Common myeloid progenitor, CD34-positive (primary cell): ENCODE data around the gene ACTG1.

Experiments
- CTCF ChIA-PET: fragments of 350-600 bp; sonication (Branson Sonifier 250); formaldehyde crosslinking; loops from one replicate; lab custom pipeline; 2021; ENCODE audit warnings: antibody characterized with exemption; lab: Charles Lee
- POLR2A ChIA-PET: fragments of 350-600 bp; sonication (Branson Sonifier 250); formaldehyde crosslinking; loops from one replicate; lab custom pipeline; 2021; ENCODE audit warnings: antibody characterized with exemption; lab: Charles Lee
- DNase-seq, 3 donors: peaks; one replicate each; pipeline versions ENCODE4 v3.0.0 to v3.0.0-alpha.2; 2013
- H3K27ac ChIP-seq, 2 experiments: 1 replicate in 1 of 2; 2 replicates in 1 of 2; pipeline ENCODE4 v1.7.0; 2013; ENCODE audit warnings: inconsistent platforms in 2 of 2, low read length in 2 of 2, mild to moderate bottlenecking in 2 of 2, low read depth in 1 of 2, moderate library complexity in 1 of 2; ENCODE audit not compliant: severe bottlenecking in 2 of 2, insufficient read depth in 1 of 2, poor library complexity in 1 of 2
- H3K27me3 ChIP-seq, 5 experiments: replicated peaks in 2 of 5; 1 replicate in 3 of 5; 2 replicates in 2 of 5; pipeline versions ENCODE4 v1.6.1 to v1.7.0; 2013; ENCODE audit warnings: low read length in 4 of 5, mild to moderate bottlenecking in 2 of 5, moderate library complexity in 2 of 5, inconsistent platforms in 1 of 5; ENCODE audit not compliant: insufficient read depth in 5 of 5, control insufficient read depth in 4 of 5
- H3K36me3 ChIP-seq, 4 experiments: 1 replicate in 2 of 4; 2 replicates in 2 of 4; pipeline versions ENCODE4 v1.6.1 to v1.7.0; 2013; ENCODE audit warnings: low read length in 3 of 4, control low read depth in 1 of 4, mild to moderate bottlenecking in 1 of 4; ENCODE audit not compliant: control insufficient read depth in 4 of 4, insufficient read depth in 4 of 4
- H3K4me1 ChIP-seq, 4 experiments: 1 replicate in 3 of 4; 2 replicates in 1 of 4; pipeline versions ENCODE4 v1.6.1 to v1.7.1; 2013; ENCODE audit warnings: low read length in 3 of 4, mild to moderate bottlenecking in 3 of 4, control low read depth in 1 of 4, inconsistent platforms in 1 of 4, moderate library complexity in 1 of 4; ENCODE audit not compliant: control insufficient read depth in 4 of 4, insufficient read depth in 4 of 4; ENCODE audit errors: control extremely low read depth in 1 of 4
- H3K4me3 ChIP-seq, 7 experiments: 1 replicate in 4 of 7; 2 replicates in 3 of 7; pipeline versions ENCODE4 v1.5.1 to v1.7.0; 2013; ENCODE audit warnings: mild to moderate bottlenecking in 7 of 7, low read length in 6 of 7, moderate library complexity in 6 of 7, inconsistent platforms in 2 of 7, low read depth in 2 of 7, control low read depth in 1 of 7; ENCODE audit not compliant: insufficient read depth in 4 of 7, control insufficient read depth in 1 of 7; ENCODE audit errors: extremely low read depth in 1 of 7
- H3K9me3 ChIP-seq, 5 experiments: 1 replicate in 4 of 5; 2 replicates in 1 of 5; pipeline versions ENCODE4 v1.6.1 to v1.7.1; 2013; ENCODE audit warnings: low read length in 4 of 5, mild to moderate bottlenecking in 2 of 5, inconsistent platforms in 1 of 5, low read depth in 1 of 5, moderate library complexity in 1 of 5; ENCODE audit not compliant: control insufficient read depth in 4 of 5, insufficient read depth in 2 of 5; ENCODE audit errors: control extremely low read depth in 1 of 5
- WGBS: methylation state at CpG from one replicate; pipeline ENCODE4 v1.1.5; 2013; ENCODE audit not compliant: insufficient coverage; 5-methylcytosine and 5-hydroxymethylcytosine counted together

The ACTG1 gene

GRCh38 chr17:81527591-81528383 lies 15.2 kb upstream of the ACTG1 start, which contains the start of gene FSCN2:
TSS of gene FSCN2 (plus strand) at chr17:81528377. CDS start at chr17:81528532, 155 bp downstream.
- DNase-seq = no peak
- ChIA-PET CTCF (interaction anchor here (1.0 kb wide), 1 partner anchor 10 kb away, joined by 3 read pairs; no protein-coding TSS in a partner anchor), POLR2A (no interaction called here)
- Histone ChIP-seq H3K36me3 (no peaks in the 10 kb centered on the region), H3K4me1 (peaks cover 0 to 7% (median 6%) of the 10 kb centered on the region in 4 experiments), H3K9me3 (peaks cover 0 to 3% (median 0%) of the 10 kb centered on the region in 5 experiments), H3K27me3 (peaks cover 0 to 30% (median 0%) of the 10 kb centered on the region in 5 experiments), H3K27ac (no peak within 1 kb of the TSS), H3K4me3 (no peak within 1 kb of the TSS)
- 63% methylated on average over 29 of the region's 42 CpGs for WGBS

DNA sequence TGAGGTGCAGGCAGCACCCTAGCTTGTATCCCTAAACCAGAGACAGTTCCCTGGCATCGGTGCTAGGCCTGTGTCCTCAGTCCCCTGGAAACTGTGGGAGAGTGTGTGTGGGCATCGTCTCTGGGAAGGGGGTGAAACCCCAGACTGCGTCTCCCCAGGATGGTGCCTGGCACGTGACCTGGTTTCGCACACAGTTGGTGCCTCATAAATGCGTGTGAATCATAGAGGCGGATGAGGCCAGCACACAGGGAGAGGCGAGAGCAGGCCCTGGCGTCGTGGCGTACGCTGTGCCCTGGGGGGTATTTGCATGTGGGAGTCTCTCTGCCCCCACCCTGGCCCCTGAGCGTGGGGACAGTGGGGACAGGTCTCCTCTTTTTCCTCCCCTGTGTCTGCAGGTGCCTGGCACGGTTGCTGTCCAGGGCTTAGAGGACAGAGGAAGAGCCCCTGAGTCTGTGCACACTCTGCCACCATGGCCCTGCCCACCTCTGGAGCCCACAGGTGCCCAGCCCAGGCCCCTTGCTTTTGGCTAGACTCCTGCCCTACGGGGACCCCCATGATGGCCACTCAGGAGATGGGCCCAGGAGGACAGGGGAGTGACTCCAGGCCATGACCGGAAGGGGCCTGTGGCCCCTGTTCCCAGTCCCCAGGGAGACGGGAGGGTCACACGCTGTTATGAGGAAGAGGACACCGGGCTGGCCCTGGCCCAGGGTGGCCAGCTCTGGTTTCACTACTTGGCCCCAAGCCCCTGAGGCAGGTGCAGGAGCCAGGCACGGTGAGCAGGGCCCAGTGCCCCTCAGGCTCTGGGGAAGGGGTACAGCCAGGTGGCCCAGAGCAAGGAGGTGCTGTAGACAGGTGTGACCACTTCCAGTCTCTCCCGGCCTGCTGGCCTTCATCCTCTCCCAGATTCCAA lies 14.3 kb upstream of the ACTG1 start:
- Histone ChIP-seq H3K9me3 (peaks cover 0 to 3% (median 0%) of the 10 kb centered on the region in 5 experiments), H3K36me3 (no peaks in the 10 kb centered on the region), H3K27me3 (peaks cover 0 to 29% (median 0%) of the 10 kb centered on the region in 5 experiments), H3K4me1 (peaks cover 0 to 7% (median 6%) of the 10 kb centered on the region in 4 experiments), H3K27ac (no peak overlapping the region), H3K4me3 (no peak overlapping the region)
- ChIA-PET POLR2A (no interaction called here), CTCF (interaction anchor here (0.8 to 1.3 kb wide), 4 partner anchors 11 to 276 kb away, joined by 3 to 5 read pairs (median 3); no protein-coding TSS in a partner anchor)
- no peak for DNase-seq
- 95% methylated on average over 20 of the region's 21 CpGs for WGBS

DNA sequence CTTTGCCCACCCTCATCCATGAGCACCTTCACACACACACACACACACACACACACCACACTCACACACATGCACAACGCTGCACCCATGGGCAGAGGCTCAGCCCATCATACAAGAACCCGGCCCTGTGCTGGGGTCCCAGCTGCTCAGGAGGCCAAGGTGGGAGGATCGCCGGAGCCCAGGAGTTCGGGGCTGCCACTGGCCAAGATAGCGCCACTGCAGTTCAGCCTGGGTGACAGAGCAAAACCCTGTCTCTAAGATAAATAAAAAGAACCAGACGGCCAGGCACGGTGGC lies 12.2 kb upstream of the ACTG1 start:
- WGBS = 84% methylated on average over 5 of the region's 8 CpGs
- Histone ChIP-seq H3K27me3 (peaks cover 0 to 29% (median 0%) of the 10 kb centered on the region in 5 experiments), H3K4me3 (no peak overlapping the region), H3K27ac (no peak overlapping the region), H3K9me3 (no peaks in the 10 kb centered on the region), H3K36me3 (no peaks in the 10 kb centered on the region), H3K4me1 (peaks cover 0 to 11% (median 8%) of the 10 kb centered on the region in 4 experiments)
- DNase-seq = no peak
- ChIA-PET POLR2A (no interaction called here), CTCF (no interaction called here)

- ChIA-PET CTCF (interaction anchor here (0.7 to 2.5 kb wide), 3 partner anchors 10 to 40 kb away, joined by 3 to 8 read pairs (median 5); partner anchors contain the start of gene ACTG1), POLR2A (interaction anchor here (0.9 kb wide), 1 partner anchor 10 kb away, joined by 3 read pairs; no protein-coding TSS in a partner anchor)
- H3K9me3 ChIP-seq = no peaks in the 10 kb centered on the region
- peaks cover 0 to 17% (median 13%) of the 10 kb centered on the region in 4 experiments for H3K4me1 ChIP-seq
- H3K4me3 ChIP-seq = no peak overlapping the region
- H3K36me3 ChIP-seq = no peaks in the 10 kb centered on the region
- no peak for DNase-seq
- WGBS = 88% methylated on average over 17 of the region's 18 CpGs
- peaks cover 0 to 29% (median 0%) of the 10 kb centered on the region in 5 experiments for H3K27me3 ChIP-seq
- H3K27ac ChIP-seq = no peak overlapping the region
Measured at GRCh38 chr17:81524039-81524864, 11.7 kb upstream of the ACTG1 start.

DNA sequence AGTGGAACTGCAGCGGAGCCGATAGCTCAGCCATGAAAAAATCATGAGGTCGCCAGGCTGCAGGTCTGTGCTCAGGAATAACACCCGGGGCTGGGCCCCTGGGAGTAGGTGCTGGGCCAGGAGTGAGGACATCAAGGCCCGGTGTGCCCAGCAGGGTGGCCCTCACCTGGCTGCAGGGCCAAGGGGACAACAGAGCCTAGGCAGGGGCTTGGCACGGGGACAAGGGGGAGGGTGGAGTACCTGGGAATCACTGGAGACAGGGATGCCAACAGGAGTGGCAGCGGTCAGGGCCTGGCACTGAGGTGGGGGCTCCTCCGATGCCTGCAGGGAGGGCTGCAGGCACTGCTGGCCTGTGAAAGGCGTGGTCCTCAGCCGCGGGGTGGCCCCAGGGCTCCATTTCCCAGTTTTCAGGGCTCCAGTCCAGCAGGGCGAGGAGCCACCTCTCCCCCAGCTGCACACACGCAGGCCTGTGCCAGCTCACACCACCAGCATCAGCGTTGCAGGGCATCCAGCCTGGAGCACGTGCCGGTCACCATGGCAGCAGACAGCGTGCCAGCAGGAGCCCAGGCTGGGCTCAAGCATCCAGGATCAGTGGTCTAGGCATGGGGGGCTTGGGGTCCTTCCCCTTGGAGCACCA lies 10.9 kb upstream of the ACTG1 start:
- DNase-seq = no peak
- ChIA-PET CTCF (interaction anchor here (0.7 to 2.5 kb wide), 8 partner anchors 8 to 214 kb away, joined by 3 to 8 read pairs (median 3); partner anchors contain the start of gene ACTG1), POLR2A (interaction anchor here (0.6 to 0.9 kb wide), 3 partner anchors 10 to 114 kb away, joined by 3 read pairs; no protein-coding TSS in a partner anchor)
- H3K4me3 ChIP-seq = no peak overlapping the region
- H3K27me3 ChIP-seq = peaks cover 0 to 28% (median 0%) of the 10 kb centered on the region in 5 experiments
- H3K27ac ChIP-seq = no peak overlapping the region
- H3K36me3 ChIP-seq = no peaks in the 10 kb centered on the region
- no peaks in the 10 kb centered on the region for H3K9me3 ChIP-seq
- WGBS = 53% methylated on average over 17 of the region's 17 CpGs
- H3K4me1 ChIP-seq = peaks cover 0 to 24% (median 20%) of the 10 kb centered on the region in 4 experiments
